Smooth muscle cell of the brain vasculature (primary cell): ENCODE measurements around the gene ZNF687.
"Not testable (repeated sequence)": the region's sequence is repeated elsewhere in the genome, so short reads cannot be mapped to it uniquely, and the experiment has no call there.

Experiments used
- DNase-seq: peaks from one replicate; pipeline ENCODE4 v3.0.0-alpha.2; 2012; ENCODE audit warnings: low read depth, low spot score

ZNF687 gene, protein sequence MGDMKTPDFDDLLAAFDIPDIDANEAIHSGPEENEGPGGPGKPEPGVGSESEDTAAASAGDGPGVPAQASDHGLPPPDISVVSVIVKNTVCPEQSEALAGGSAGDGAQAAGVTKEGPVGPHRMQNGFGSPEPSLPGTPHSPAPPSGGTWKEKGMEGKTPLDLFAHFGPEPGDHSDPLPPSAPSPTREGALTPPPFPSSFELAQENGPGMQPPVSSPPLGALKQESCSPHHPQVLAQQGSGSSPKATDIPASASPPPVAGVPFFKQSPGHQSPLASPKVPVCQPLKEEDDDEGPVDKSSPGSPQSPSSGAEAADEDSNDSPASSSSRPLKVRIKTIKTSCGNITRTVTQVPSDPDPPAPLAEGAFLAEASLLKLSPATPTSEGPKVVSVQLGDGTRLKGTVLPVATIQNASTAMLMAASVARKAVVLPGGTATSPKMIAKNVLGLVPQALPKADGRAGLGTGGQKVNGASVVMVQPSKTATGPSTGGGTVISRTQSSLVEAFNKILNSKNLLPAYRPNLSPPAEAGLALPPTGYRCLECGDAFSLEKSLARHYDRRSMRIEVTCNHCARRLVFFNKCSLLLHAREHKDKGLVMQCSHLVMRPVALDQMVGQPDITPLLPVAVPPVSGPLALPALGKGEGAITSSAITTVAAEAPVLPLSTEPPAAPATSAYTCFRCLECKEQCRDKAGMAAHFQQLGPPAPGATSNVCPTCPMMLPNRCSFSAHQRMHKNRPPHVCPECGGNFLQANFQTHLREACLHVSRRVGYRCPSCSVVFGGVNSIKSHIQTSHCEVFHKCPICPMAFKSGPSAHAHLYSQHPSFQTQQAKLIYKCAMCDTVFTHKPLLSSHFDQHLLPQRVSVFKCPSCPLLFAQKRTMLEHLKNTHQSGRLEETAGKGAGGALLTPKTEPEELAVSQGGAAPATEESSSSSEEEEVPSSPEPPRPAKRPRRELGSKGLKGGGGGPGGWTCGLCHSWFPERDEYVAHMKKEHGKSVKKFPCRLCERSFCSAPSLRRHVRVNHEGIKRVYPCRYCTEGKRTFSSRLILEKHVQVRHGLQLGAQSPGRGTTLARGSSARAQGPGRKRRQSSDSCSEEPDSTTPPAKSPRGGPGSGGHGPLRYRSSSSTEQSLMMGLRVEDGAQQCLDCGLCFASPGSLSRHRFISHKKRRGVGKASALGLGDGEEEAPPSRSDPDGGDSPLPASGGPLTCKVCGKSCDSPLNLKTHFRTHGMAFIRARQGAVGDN

DNA sequence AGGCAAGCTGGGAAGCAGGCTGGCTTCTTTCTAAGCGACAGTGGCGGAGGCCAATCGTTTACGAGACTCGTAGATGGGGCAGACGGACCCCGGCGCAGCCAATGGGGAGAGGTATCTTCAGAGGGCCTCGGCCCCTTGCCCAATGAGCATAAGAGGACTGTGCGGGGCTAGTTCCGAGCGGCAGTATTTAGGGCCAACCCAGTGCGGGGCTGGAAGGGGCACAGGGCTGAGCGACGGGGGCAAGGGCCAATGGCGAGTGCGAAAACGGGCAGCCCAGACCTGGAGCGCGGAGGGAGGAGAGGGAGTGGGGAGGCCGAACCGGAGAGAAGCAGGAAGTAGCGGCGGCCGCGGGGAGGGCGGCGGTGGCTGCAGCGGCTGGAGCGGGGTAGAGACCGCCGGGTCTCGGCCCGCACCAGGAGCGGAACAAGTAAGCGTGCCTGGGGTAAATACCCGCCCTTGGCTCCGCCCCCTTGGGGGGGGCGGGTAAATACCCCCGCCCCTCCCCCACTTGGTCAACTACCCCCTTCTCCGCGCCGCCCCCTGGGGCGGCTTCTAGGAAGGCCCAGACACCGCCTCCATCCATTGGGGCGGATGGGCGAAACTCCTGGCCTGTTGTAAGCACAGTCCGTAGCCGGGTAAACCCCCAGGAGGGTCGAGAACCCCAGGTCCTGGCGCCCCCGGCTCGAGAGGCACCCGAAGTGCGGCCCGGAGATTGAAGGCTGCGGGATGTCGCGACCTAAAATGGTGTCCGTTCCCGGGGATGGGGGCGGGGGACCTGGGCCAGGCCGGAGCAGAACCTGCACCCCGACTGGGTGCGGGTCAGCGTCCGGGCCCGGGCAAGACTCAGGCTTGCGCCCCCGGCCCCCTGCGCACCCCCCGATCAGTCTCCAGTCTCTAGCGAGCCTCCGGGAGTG is at the start of gene ZNF687:
Gene ZNF687, plus strand, starts transcription at position 331 of the 914 bp plus-strand sequence. CDS start 3,993 bp downstream, outside the sequence.
- peak; percentile 100 for DNase-seq

DNA sequence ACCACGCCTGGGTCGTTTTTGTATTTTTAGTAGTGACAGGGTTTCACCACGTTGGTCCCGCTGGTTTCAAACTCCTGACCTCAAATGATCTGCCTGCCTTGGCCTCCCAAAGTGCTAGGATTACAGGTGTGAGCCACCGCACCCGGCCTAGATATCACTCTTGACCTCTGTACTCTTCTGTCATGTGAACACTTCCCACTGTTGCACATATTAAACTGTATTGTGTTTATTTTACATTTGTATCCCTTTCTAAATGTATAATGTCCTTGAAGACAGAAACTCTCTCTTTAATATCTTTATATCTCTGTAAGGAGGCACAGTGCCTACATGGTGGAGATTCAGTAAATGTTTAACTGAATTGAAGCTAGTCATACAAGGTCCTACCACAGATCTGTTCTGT is 46.9 kb upstream of the ZNF687 start:
- DNase-seq = no peak

DNA sequence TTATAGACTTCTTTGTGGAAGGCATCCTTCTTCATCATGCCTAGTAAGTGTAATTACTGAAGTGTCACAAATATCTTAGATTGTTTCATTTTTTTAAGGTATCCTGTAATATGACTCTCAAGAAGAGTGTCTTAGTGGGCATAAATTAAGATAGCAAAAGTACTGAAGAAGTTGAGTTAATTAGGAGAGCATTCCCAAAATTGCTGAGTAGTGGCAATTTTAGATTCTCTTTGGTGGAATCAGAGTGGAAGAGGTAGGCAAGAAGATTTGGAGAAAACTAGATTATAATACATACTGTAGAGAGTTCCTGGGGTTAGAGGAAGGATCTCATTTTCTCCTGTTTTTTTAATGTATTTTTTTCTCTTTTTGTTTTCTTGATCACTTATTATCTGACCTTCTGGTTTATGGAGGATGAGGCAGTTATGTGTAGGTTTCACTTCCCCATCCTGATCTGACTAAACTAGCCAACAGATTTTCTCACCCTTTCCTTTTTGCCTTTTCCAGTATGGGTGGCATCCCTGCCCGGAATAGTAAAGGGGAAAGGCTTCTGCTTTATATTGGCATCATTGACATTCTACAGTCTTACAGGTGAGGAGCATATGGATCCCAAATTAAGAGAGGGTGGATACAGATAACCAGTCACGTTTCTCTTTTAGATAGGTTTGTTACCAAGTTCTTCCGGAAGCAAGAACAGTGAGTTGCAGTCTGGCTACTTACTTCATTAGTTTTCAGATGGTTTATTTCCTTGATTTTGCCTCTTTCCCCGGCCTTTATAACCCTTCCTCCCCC is 44.2 kb upstream of the ZNF687 start:
- no peak for DNase-seq

DNA sequence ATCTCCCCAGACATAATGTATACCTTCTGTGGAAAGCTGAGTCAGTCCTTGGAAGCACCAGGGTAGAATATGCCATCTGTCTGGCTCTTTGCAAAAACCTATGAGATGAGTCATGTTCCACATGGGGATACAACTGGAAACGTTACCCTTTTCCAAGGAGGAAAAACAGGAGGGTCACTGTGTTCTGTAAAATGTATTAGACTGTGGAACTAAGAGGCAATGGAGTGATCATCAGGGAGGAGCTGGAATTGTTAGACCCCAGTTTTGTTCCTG is 43.7 kb upstream of the ZNF687 start:
- peak; percentile 24 for DNase-seq

DNA sequence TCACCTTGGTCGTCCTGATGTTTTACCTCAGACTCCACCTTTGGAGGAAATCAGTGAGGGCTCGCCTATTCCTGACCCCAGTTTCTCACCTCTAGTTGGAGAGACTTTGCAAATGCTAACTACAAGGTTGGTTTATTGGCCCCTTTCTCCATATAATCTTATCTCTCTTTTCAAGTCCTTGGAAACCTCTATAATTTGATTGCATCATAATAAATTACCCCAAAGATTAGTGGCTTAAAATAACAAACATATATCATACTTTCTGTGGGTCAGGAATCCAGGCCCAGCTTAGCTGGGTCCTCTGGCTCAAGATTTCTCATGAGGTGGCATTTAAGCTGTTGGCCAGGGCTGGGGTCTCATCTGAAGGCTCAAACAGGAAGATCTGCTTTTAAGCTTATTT is 39.7 kb upstream of the ZNF687 start:
- no peak for DNase-seq

DNA sequence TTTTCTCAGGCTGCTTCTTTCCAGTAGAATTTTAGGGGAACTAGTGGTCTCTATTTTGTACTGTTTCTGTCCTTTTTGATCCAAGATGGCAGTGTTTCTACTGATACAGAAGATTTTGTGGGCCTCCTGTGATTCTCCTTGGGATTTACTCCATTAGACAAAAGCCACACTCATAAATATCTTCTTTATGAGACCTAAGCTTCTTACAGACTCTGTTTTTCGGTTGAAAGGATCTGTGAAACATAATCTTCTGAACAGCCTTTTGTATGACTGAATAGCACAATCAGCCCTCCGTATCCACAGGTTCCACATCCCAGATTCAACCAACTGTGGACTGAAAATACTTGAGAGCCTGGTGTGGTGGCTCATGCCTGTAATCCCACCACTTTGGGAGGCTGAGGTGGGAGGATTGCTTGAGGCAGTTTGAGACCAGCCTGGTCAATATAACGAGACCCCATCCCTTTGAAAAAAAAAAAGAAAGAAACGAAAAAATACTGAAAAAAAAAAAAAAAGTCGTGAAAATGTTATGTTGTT is 38.3 kb upstream of the ZNF687 start:
- no peak for DNase-seq

DNA sequence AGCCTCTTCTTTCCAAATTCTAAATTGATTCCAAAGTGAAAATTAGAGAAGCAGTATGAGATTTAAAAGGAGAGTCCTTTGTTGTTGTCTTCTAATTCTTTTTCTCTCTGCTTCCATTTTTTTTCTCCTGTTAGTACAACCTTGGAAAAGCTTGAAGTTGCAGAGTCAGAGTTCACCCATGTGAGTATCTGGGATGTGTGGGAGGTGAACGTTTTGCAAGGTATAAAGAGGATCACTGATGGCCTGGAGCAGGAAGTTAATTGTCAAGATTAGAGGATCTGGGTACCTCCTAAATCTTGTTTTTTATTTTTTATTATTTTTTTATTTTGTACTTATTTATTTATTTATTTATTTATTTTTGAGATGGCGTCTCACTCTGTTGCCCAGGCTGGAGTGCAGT is 35.3 kb upstream of the ZNF687 start:
- no peak for DNase-seq

DNA sequence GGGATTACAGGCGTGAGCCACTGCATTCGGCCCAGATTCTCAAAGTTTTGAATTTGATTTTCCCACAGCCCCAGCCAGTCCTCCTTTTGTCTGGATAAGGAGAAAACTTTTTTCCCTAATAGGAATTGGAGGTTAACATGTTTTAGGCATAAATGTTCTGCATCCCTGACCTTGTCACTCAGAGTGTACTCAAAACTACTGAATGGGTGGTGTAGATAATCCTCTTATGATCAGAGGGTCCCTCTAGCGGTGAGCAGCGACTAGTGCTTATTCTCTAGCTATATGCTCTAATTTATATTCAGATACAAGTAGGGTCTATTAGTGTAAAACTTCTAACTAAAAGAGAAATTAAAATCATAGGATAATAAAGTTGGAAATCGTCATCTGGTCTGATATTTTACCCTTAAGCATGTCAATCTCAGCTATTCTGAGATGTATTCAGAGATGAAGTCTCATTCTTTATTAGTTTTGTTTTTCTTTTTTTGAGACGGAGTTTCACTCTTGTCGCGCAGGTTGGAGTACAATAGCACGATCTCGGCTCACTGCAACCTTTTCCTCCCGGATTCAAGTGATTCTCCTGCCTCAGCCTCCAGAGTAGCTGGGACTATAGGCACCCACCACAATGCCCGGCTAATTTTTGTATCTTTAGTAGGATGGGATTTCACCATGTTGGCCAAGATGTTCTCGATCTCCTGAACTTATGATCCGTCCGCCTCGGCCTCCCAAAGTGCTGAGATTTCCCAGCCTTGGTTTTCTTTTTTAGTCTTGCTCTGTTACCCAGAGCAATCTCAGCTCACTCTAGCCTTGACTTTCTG is 30.2 kb upstream of the ZNF687 start:
- peak; percentile 47 for DNase-seq

DNA sequence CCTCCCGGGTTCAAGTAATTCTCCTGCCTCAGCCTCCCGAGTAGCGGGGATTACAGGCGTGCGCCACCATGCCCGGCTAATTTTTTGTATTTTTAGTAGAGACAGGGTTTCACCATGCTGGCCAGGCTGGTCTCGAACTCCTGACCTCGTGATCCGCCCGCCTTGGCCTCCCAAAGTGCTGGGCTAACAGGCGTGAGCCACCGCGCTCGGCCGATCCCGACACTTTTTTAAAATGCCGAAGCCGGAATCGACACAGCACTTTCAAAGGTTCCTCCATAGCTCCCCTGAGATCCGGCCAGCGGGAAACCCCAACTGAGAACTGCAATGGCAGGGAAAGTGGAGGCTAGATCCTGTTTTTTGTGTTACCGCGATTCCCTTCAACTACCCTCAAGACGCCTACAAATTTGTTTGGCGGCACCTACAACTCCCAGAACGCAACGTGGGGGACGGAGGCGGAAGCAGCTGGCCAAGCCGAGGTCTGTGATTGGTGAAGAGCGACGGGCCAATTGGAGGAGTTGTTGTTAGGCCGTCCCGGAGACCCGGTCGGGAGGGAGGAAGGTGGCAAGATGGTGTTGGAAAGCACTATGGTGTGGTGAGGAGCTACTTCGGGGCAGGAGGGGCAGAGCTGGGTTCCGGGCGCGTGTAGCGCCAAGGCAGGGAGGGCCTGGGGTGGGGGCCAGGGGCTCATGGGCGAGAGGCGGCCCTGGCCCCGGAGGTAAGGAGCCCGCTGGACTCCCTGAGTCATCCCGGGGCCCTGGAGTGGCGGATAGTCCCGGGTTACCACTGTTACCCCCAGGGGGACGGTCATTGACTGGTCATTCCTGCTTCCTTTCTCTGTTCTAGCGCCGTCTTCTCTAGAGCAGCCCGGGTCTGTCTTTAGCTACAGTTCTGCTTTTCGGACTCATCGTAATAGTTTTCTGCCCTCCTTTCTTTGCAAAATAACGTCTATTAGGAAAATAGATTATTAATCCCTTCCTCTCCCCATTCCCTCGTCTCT is 27.6 kb upstream of the ZNF687 start, which contains the start of gene PSMD4:
Gene PSMD4, plus strand, starts transcription at position 518 of the 997 bp plus-strand sequence. Its CDS starts 49 bp downstream, at position 567.
- DNase-seq = peak; percentile 92

DNA sequence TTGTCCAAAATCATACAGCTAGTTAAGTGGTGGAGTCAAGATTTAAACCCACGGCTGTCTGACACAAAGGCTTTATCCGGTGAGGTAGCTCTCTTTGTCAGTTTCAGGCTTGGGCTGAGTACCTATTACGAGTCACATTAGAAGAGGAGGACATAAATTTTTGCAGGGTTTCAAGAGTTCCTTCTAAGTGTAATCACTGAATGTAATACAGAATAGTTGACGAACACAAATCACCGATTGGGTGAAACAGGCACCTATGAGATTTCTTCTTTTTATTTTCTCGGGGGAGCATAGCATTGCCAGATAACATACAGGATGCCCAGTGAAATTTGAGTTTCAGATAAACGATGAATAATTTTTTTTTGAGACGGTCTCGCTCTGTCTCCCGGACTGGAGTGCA is 26.7 kb upstream of the ZNF687 start:
- DNase-seq = no peak

DNA sequence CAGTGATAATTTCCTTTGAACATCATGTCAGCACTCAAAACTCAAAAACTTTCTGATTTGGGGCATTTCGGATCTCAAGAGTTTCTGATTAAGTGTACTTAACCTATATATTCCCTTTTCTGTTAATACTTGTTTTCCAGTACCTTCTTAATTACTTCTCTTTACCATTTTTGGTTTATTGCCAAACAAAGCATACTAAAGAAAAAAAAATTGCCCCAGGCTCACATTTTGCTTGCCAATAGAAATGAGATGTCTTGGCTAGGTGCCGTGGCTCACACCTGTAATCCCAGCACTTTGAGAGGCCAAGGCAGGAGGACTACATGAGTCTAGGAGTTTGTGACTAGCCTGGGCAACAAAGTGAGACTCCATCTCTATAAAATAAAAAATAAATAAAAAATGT is 22.7 kb upstream of the ZNF687 start:
- DNase-seq = no peak

DNA sequence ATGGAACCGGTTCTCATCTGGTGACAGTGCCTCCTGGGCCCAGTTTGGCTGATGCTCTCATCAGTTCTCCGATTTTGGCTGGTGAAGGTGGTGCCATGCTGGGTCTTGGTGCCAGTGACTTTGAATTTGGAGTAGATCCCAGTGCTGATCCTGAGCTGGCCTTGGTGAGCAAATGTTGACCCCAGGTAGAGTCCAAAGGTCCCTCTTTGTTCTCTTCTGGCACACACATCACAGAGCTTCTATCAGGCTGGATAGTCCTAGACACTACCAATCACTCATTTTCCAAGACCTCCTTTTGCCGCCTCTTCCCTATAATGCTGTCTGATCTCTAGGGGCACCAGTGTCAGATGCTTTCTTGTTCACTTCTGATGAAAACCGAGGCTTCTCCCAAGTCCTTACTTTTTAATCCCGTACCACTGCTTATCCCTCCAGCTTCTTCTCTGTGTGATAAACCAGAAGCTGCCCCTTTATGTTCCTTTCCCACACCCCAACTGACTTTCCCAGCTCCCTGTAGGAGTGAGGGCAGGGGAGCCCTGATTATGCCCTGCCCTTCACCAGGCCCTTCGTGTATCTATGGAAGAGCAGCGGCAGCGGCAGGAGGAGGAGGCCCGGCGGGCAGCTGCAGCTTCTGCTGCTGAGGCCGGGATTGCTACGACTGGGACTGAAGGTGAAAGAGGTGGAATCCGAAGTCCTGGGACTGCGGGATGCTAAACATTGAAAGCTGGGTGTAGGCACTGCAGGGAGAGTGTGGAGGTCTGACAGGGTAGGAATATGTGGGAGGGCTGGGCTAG is 16.5 kb upstream of the ZNF687 start:
- DNase-seq = no peak

DNA sequence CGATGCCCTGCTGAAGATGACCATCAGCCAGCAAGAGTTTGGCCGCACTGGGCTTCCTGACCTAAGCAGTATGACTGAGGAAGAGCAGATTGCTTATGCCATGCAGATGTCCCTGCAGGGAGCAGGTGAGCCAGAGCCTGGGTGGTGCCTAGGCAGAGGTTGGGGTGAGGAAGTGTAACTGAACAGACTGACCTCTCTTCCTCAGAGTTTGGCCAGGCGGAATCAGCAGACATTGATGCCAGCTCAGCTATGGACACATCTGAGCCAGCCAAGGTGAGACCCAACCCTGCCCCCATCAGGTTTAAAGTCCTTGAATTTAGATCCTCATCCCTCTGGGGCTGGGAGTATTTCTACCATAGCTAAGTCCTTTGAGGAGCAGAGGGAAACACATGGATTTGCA is 15.8 kb upstream of the ZNF687 start:
- DNase-seq = no peak

DNA sequence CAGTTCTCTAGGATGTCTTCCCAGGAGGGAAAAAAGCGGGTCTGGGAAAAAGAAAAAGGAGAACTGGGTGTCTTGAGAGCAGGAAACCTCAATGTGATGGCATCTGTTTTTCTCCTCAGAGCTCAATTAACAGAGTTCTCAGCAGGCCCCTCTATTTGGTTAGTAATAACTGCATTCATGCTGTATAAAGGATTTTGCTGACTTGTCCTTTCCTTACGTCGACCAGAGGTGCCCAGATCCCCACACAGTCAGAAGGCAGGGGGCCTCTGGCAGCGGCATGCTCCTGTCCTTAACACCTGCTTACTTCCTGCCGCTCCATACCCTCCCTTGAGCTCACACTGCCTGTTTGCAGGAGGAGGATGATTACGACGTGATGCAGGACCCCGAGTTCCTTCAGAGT is 15.3 kb upstream of the ZNF687 start:
- DNase-seq = no peak

DNA sequence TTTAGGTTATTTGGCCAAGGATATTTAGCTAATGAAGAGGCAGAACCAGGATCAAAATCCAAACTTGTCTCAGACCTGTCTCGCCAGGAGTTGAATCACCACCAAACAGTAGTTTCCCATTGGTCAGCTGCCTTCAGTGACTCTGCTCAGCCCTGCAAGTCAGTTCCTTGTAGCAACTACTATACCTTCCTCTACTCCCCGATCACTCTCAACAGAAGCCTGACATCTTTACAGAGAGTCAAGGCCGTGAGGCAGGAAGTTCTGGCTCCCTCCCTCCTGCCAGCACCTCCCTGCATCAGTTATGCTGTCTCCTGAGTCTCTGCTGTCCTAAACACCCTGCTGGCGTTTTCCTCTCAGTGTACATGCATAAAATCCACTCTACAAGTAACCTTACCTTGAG is 14.3 kb upstream of the ZNF687 start:
- DNase-seq = no peak

DNA sequence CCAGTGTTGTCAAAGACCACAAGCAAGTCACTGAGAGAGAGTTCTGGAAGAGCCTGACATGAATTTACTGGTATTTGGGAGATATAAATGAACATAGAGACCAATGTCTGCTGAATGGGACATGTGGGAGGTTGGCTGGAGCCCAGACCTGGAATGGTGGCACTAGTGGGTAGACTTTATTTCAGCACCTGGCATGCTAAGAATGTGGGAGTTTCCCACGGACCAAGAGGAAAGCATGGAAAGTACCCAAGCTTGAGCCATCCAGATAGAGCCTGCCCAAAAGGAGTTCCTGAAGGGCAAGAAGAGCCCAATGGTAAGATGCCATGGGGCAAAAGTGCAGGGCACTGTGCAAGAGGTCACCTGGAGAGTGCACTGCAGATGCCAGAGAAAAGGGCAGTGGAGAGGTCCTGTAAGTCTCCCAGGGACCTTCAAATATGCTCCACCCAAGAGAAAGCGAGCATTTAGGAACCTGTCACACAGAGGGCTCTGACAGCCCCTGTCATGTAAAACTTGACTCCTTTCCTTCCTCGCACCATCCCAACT is 8.1 kb upstream of the ZNF687 start:
- no peak for DNase-seq

DNA sequence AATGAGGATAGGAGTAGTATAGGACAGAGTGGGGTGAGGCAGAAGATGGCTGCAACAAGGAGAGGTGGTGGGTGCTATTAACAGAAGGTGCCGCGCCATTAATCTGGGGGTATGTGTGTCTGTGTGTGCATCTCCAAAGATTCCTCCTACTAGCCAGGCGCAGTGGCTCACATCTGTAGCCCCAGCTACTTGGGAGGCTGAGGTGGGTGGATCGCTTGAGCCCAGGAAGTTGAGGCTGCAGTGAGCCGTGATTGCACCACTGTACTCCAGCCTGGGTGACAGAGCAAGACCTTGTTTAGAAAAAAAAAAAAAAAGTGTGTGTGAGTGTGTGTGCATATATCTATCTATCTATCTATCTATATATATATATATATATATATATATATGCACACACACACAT is 6.8 kb upstream of the ZNF687 start:
- not testable (repeated sequence) for DNase-seq
